Endodermal cell (in vitro differentiated cells): ENCODE measurements around the gene RASL11B. TPM values are rescaled to one million over a fixed set of nuclear protein-coding genes. Genes with fewer than 3 reads are reported as not detected.

Experiments
- DNase-seq: peaks from one replicate; pipeline ENCODE4 v3.0.0-alpha.2; 2017
- H3K27ac ChIP-seq: 2 replicates; pipeline ENCODE4 v1.5.1; 2013; ENCODE audit warnings: mild to moderate bottlenecking, low read depth, low read length, moderate library complexity
- H3K27me3 ChIP-seq: 2 replicates; pipeline ENCODE4 v1.6.1; 2013; ENCODE audit warnings: mild to moderate bottlenecking, low read length, moderate library complexity; ENCODE audit not compliant: insufficient read depth, control insufficient read depth, poor library complexity, severe bottlenecking
- H3K36me3 ChIP-seq: 2 replicates; pipeline ENCODE4 v1.7.0; 2013; ENCODE audit warnings: mild to moderate bottlenecking, low read length, moderate library complexity; ENCODE audit not compliant: control insufficient read depth, insufficient read depth
- H3K4me1 ChIP-seq: one replicate; pipeline ENCODE4 v1.7.0; 2013; ENCODE audit warnings: low read length; ENCODE audit not compliant: control insufficient read depth, insufficient read depth
- H3K4me3 ChIP-seq: 2 replicates; pipeline ENCODE4 v1.5.1; 2013; ENCODE audit warnings: mild to moderate bottlenecking, low read length, moderate library complexity
- H3K9ac ChIP-seq: 2 replicates; pipeline ENCODE4 v1.6.1; 2013; ENCODE audit warnings: mild to moderate bottlenecking, low read length, moderate library complexity; ENCODE audit not compliant: poor library complexity, severe bottlenecking; ENCODE audit errors: extremely low read depth
- H3K9me3 ChIP-seq: 2 replicates; pipeline ENCODE4 v1.6.1; 2013; ENCODE audit warnings: mild to moderate bottlenecking, low read length, moderate library complexity; ENCODE audit not compliant: control insufficient read depth
- H3K27ac Mint-ChIP-seq: 2 replicates; pipeline ENCODE4 v1.8.0; 2020; ENCODE audit warnings: mixed read lengths
- H3K27me3 Mint-ChIP-seq: 2 replicates; pipeline ENCODE4 v1.8.0; 2021; ENCODE audit warnings: mild to moderate bottlenecking, mixed read lengths; ENCODE audit not compliant: insufficient read depth
- H3K36me3 Mint-ChIP-seq: 2 replicates; pipeline ENCODE4 v1.8.0; 2020; ENCODE audit warnings: low read depth, mixed read lengths
- H3K4me1 Mint-ChIP-seq: 2 replicates; pipeline ENCODE4 v1.8.0; 2020; ENCODE audit warnings: mixed read lengths
- H3K4me3 Mint-ChIP-seq: 2 replicates; pipeline ENCODE4 v1.8.0; 2020; ENCODE audit warnings: mild to moderate bottlenecking, moderate library complexity, mixed read lengths
- H3K9me3 Mint-ChIP-seq: 2 replicates; pipeline ENCODE4 v1.8.0; 2020; ENCODE audit warnings: mild to moderate bottlenecking, mixed read lengths
- WGBS, 2 experiments: methylation state at CpG; one replicate each; pipeline versions ENCODE4 v1.1.5 to v1.1.7; 2013; ENCODE audit warnings: missing lambda C conversion rate in 2 of 2, mixed read lengths in 1 of 2; ENCODE audit not compliant: insufficient coverage in 1 of 2, insufficient read length in 1 of 2; 5-methylcytosine and 5-hydroxymethylcytosine counted together
- total RNA-seq, 2 donors: library from RNA; stranded (reverse); fragmentation: NEBNext Ultra II Directional in 1 of 2; extraction: Animal tissue kit (Norgen Biotek cat#: 25700) in 1 of 2; gene quantifications; 2 replicates in 1 of 2; 3 replicates in 1 of 2; pipeline ENCODE4 v1.2.1, GENCODE V29; 2021
- TF ChIP-seq, protein P1 (sequence below): fragments of 200-600 bp; sonication (generic); conservative IDR thresholded peaks from 2 replicates; pipeline ENCODE4 v1.5.0; 2021; ENCODE audit warnings: antibody characterized with exemption, mild to moderate bottlenecking

RASL11B gene
- total RNA-seq, 2 donors from 2014 or later, result 7.0 to 12.7 TPM

DNA sequence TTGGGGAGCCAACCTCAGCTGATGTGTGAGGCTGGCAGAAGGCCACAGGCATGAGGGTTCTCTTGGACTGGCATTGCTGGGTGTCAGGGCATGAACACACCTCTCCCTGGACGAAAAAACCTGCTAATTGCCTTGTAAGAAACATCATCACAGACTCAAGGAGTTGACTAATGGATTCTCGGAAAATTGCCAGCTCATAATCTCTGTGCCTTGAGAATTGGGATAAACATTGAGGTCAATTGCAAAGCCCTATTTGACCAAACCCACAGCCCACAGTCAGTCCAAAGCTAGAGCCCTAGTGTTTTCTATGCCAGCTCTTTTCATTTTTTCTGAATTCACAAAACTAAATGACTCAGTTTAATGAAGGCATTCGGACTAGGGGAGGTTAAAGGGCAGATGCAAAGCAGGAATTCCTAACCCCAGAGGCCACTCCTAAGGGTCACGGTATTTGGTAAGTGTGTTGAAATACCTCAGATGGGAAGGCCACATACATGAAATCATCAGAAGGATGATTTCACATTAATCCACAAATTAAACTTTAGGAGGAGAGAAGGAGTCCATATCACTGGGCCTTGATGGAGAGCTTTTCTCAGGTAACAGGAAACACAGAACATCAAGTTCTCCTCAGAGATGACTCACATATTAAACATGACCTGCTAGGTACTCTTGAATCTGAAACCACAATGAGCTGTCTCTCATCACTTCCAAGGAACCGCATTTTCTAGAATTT lies 39.0 kb upstream of the RASL11B start:
- H3K27me3 Mint-ChIP-seq, result no peaks in the 10 kb centered on the region
- H3K9me3 ChIP-seq, result no peaks in the 10 kb centered on the region
- peaks cover 9% of the 10 kb centered on the region for H3K4me1 Mint-ChIP-seq
- H3K4me3 Mint-ChIP-seq, result no peak overlapping the region
- no peak overlapping the region for H3K27ac ChIP-seq
- H3K9ac ChIP-seq, result no peak overlapping the region
- peaks cover 2% of the 10 kb centered on the region for H3K9me3 Mint-ChIP-seq
- H3K4me3 ChIP-seq, result no peak overlapping the region
- no peaks in the 10 kb centered on the region for H3K27me3 ChIP-seq
- no peaks in the 10 kb centered on the region for H3K36me3 Mint-ChIP-seq
- no peaks in the 10 kb centered on the region for H3K36me3 ChIP-seq
- peaks cover 10% of the 10 kb centered on the region for H3K4me1 ChIP-seq
- no peak for DNase-seq
- WGBS, 2 experiments, result 94 to 96% methylated on average over 3 to 5 of the region's 5 CpGs
- no peak overlapping the region for H3K27ac Mint-ChIP-seq
- TF ChIP-seq, protein P1, sequence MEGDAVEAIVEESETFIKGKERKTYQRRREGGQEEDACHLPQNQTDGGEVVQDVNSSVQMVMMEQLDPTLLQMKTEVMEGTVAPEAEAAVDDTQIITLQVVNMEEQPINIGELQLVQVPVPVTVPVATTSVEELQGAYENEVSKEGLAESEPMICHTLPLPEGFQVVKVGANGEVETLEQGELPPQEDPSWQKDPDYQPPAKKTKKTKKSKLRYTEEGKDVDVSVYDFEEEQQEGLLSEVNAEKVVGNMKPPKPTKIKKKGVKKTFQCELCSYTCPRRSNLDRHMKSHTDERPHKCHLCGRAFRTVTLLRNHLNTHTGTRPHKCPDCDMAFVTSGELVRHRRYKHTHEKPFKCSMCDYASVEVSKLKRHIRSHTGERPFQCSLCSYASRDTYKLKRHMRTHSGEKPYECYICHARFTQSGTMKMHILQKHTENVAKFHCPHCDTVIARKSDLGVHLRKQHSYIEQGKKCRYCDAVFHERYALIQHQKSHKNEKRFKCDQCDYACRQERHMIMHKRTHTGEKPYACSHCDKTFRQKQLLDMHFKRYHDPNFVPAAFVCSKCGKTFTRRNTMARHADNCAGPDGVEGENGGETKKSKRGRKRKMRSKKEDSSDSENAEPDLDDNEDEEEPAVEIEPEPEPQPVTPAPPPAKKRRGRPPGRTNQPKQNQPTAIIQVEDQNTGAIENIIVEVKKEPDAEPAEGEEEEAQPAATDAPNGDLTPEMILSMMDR, result no peak

DNA sequence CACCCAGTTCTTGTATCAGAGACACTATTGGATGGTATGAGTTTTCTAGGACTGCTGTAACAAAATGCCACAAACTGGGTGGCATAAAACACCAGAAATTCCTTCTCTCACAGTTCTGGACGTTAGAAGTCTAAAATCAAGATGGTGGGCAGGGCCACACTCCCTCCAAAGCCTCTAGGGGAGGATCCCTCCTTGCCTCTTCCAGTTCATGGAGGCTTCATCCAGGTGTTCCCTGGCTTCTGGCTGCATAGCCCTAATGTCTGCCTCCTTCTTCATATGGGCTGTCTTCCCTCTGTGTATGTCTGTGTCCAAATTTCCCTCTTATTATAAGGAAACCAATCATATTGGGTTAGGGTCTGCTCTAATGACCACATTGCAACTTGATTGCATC lies 38.4 kb upstream of the RASL11B start:
- peaks cover 10% of the 10 kb centered on the region for H3K4me1 ChIP-seq
- H3K4me1 Mint-ChIP-seq, result peaks cover 9% of the 10 kb centered on the region
- H3K27ac ChIP-seq, result no peak overlapping the region
- 86 to 90% methylated on average over 1 of the region's 1 CpG for whole genome bisulfite sequencing, 2 experiments
- H3K27me3 ChIP-seq, result no peaks in the 10 kb centered on the region
- H3K36me3 ChIP-seq, result no peaks in the 10 kb centered on the region
- H3K27ac Mint-ChIP-seq, result no peak overlapping the region
- H3K9me3 Mint-ChIP-seq, result peaks cover 2% of the 10 kb centered on the region
- no peak overlapping the region for H3K4me3 Mint-ChIP-seq
- no peaks in the 10 kb centered on the region for H3K27me3 Mint-ChIP-seq
- DNase-seq, result no peak
- no peak overlapping the region for H3K4me3 ChIP-seq
- TF ChIP-seq, protein P1, result no peak
- H3K36me3 Mint-ChIP-seq, result no peaks in the 10 kb centered on the region
- H3K9ac ChIP-seq, result no peak overlapping the region
- H3K9me3 ChIP-seq, result no peaks in the 10 kb centered on the region

GRCh38 chr4:52824270-52824602 lies 37.9 kb upstream of the RASL11B start:
- no peak overlapping the region for H3K27ac ChIP-seq
- DNase-seq, result no peak
- no peak overlapping the region for H3K9ac ChIP-seq
- H3K36me3 ChIP-seq, result no peaks in the 10 kb centered on the region
- H3K4me1 ChIP-seq, result peaks cover 10% of the 10 kb centered on the region
- no peaks in the 10 kb centered on the region for H3K36me3 Mint-ChIP-seq
- WGBS, 2 experiments, result 93 to 100% methylated on average over 3 to 6 of the region's 6 CpGs
- no peaks in the 10 kb centered on the region for H3K9me3 ChIP-seq
- H3K4me3 Mint-ChIP-seq, result no peak overlapping the region
- TF ChIP-seq, protein P1, result no peak
- H3K27me3 ChIP-seq, result no peaks in the 10 kb centered on the region
- peaks cover 2% of the 10 kb centered on the region for H3K9me3 Mint-ChIP-seq
- H3K4me1 Mint-ChIP-seq, result peaks cover 9% of the 10 kb centered on the region
- no peak overlapping the region for H3K4me3 ChIP-seq
- peaks cover under 1% of the 10 kb centered on the region for H3K27me3 Mint-ChIP-seq
- H3K27ac Mint-ChIP-seq, result no peak overlapping the region
